H1 (cell line): ENCODE results near the gene NSG2. TPM values are rescaled to one million over a fixed set of nuclear protein-coding genes. Genes with fewer than 3 reads are reported as not detected.
A peak's percentile ranks its signal among the peaks of the same experiment; 100 is the strongest.

Source experiments
- CTCF ChIA-PET: fragments of 300-600 bp; sonication (Branson Sonifier 250); formaldehyde crosslinking; loops from one replicate; lab custom pipeline; 2021; ENCODE audit not compliant: partially characterized antibody; lab: Charles Lee
- POLR2A ChIA-PET: fragments of 300-600 bp; sonication (Branson Sonifier 250); formaldehyde crosslinking; loops from one replicate; lab custom pipeline; 2021; ENCODE audit warnings: inconsistent platforms; ENCODE audit not compliant: partially characterized antibody; lab: Charles Lee
- DNase-seq, 2 experiments: peaks; one replicate each; pipeline versions ENCODE4 v3.0.0 to v3.0.0-alpha.2; 2010 to 2022; ENCODE audit warnings: low spot score in 2 of 2, low read depth in 1 of 2, mixed read lengths in 1 of 2
- FAIRE-seq: peaks from 2 replicates; lab custom pipeline; 2011; peaks lifted over from hg19 to GRCh38; lab: Jason Lieb, UNC
- H2AFZ ChIP-seq: 2 replicates; pipeline ENCODE4 v1.8.1; 2012; ENCODE audit warnings: low read length, inconsistent platforms
- H2AK5ac ChIP-seq: 2 replicates; pipeline ENCODE4 v1.6.1; 2013; ENCODE audit warnings: low read depth, low read length
- H2BK120ac ChIP-seq: replicated peaks from 2 replicates; pipeline ENCODE3; 2013; ENCODE audit warnings: low read depth, low read length, inconsistent platforms
- H2BK12ac ChIP-seq: 2 replicates; pipeline ENCODE4 v1.6.1; 2013; ENCODE audit warnings: low read depth, low read length
- H2BK15ac ChIP-seq: 2 replicates; pipeline ENCODE4 v1.6.1; 2013; ENCODE audit warnings: low read length
- H2BK20ac ChIP-seq: 2 replicates; pipeline ENCODE4 v1.6.1; 2013; ENCODE audit warnings: low read length
- H2BK5ac ChIP-seq: 2 replicates; pipeline ENCODE4 v1.6.1; 2013; ENCODE audit warnings: low read depth, low read length
- H3K14ac ChIP-seq: 2 replicates; pipeline ENCODE4 v1.6.1; 2013; ENCODE audit warnings: inconsistent platforms; ENCODE audit not compliant: insufficient read length
- H3K18ac ChIP-seq: 2 replicates; pipeline ENCODE4 v1.6.1; 2013; ENCODE audit warnings: low read length; ENCODE audit errors: extremely low read depth
- H3K23ac ChIP-seq: 2 replicates; pipeline ENCODE4 v1.6.1; 2013; ENCODE audit warnings: inconsistent platforms; ENCODE audit not compliant: insufficient read length
- H3K23me2 ChIP-seq: 2 replicates; pipeline ENCODE4 v1.6.1; 2013; ENCODE audit warnings: low read depth, low read length
- H3K27ac ChIP-seq: 2 replicates; pipeline ENCODE4 v1.6.1; 2011; ENCODE audit warnings: low read depth, low read length, inconsistent platforms
- H3K27me3 ChIP-seq, 4 experiments: replicated peaks in 1 of 4; 1 replicate in 1 of 4; 2 replicates in 3 of 4; pipeline versions ENCODE4 v1.6.1 to v1.8.1; 2011 to 2013; ENCODE audit warnings: low read length in 3 of 4, mild to moderate bottlenecking in 3 of 4, inconsistent platforms in 2 of 4, mixed read lengths in 2 of 4, moderate library complexity in 1 of 4; ENCODE audit not compliant: control insufficient read depth in 3 of 4, insufficient read depth in 3 of 4; ENCODE audit errors: extremely low read depth in 1 of 4
- H3K36me3 ChIP-seq, 4 experiments: 2 replicates each; pipeline versions ENCODE4 v1.6.1 to v1.8.1; 2011 to 2013; ENCODE audit warnings: mild to moderate bottlenecking in 4 of 4, low read length in 3 of 4, moderate library complexity in 2 of 4, control low read depth in 1 of 4, inconsistent platforms in 1 of 4; ENCODE audit not compliant: insufficient read depth in 4 of 4, control insufficient read depth in 2 of 4
- H3K4ac ChIP-seq: replicated peaks from 2 replicates; pipeline ENCODE3; 2013; ENCODE audit warnings: low read length, low read depth, mixed read lengths, inconsistent platforms; ENCODE audit not compliant: insufficient read length
- H3K4me1 ChIP-seq, 4 experiments: replicated peaks in 1 of 4; 1 replicate in 1 of 4; 2 replicates in 3 of 4; pipeline versions ENCODE4 v1.6.1 to v1.8.1; 2011 to 2013; ENCODE audit warnings: low read length in 3 of 4, inconsistent platforms in 2 of 4, mixed read lengths in 1 of 4; ENCODE audit not compliant: insufficient read depth in 4 of 4, control insufficient read depth in 3 of 4
- H3K4me2 ChIP-seq, 2 experiments: 2 replicates each; pipeline versions ENCODE4 v1.6.1 to v1.8.1; 2011 to 2013; ENCODE audit warnings: low read depth in 2 of 2, low read length in 2 of 2, control low read depth in 1 of 2, inconsistent platforms in 1 of 2, mild to moderate bottlenecking in 1 of 2; ENCODE audit not compliant: insufficient read depth in 1 of 2
- H3K4me3 ChIP-seq, 4 experiments: fragments of 200-600, 300-600 bp in 1 of 4; sonication (generic), shearing (Covaris generic), sonication (Bioruptor Twin) in 1 of 4; 2 replicates each; pipeline versions ENCODE4 v1.5.1 to v1.8.1; 2011 to 2016; ENCODE audit warnings: low read length in 4 of 4, low read depth in 3 of 4, control low read depth in 2 of 4, inconsistent platforms in 2 of 4, mild to moderate bottlenecking in 2 of 4, mixed read lengths in 1 of 4, moderate library complexity in 1 of 4; ENCODE audit not compliant: insufficient read depth in 2 of 4; ENCODE audit errors: extremely low read depth in 1 of 4
- H3K56ac ChIP-seq: replicated peaks from 2 replicates; pipeline ENCODE3; 2013; ENCODE audit warnings: low read depth, mild to moderate bottlenecking, mixed read lengths, low read length, inconsistent platforms; ENCODE audit not compliant: insufficient read length
- H3K79me1 ChIP-seq: 2 replicates; pipeline ENCODE4 v1.6.1; 2013; ENCODE audit warnings: low read depth, low read length, control low read depth
- H3K79me2 ChIP-seq, 2 experiments: 2 replicates each; pipeline versions ENCODE4 v1.6.1 to v1.8.1; 2012 to 2013; ENCODE audit warnings: low read length in 2 of 2, mild to moderate bottlenecking in 2 of 2, inconsistent platforms in 1 of 2; ENCODE audit not compliant: insufficient read depth in 2 of 2, control insufficient read depth in 1 of 2
- H3K9ac ChIP-seq, 4 experiments: replicated peaks in 1 of 4; 1 replicate in 1 of 4; 2 replicates in 3 of 4; pipeline versions ENCODE4 v1.6.1 to v1.8.1; 2011 to 2013; ENCODE audit warnings: low read depth in 3 of 4, low read length in 3 of 4, control low read depth in 2 of 4, mild to moderate bottlenecking in 2 of 4, moderate library complexity in 2 of 4, inconsistent platforms in 1 of 4; ENCODE audit errors: extremely low read depth in 1 of 4
- H3K9me3 ChIP-seq, 2 experiments: 2 replicates each; pipeline versions ENCODE4 v1.6.1 to v1.8.1; 2012 to 2013; ENCODE audit warnings: mild to moderate bottlenecking in 2 of 2, moderate library complexity in 2 of 2, control low read depth in 1 of 2, inconsistent platforms in 1 of 2, low read depth in 1 of 2, low read length in 1 of 2, mixed read lengths in 1 of 2; ENCODE audit not compliant: insufficient read depth in 2 of 2
- H4K20me1 ChIP-seq, 2 experiments: replicated peaks in 1 of 2; 2 replicates each; pipeline versions ENCODE3 to v1.8.1; 2011 to 2013; ENCODE audit warnings: inconsistent platforms in 2 of 2, low read length in 2 of 2, mild to moderate bottlenecking in 1 of 2; ENCODE audit not compliant: insufficient read depth in 2 of 2, control insufficient read depth in 1 of 2
- H4K5ac ChIP-seq: 2 replicates; pipeline ENCODE4 v1.6.1; 2013; ENCODE audit warnings: low read length, low read depth, mixed read lengths, inconsistent platforms; ENCODE audit not compliant: insufficient read length
- H4K8ac ChIP-seq: 2 replicates; pipeline ENCODE4 v1.8.0; 2013; ENCODE audit warnings: mild to moderate bottlenecking, moderate library complexity, low read length, inconsistent platforms; ENCODE audit not compliant: insufficient read depth; ENCODE audit errors: extremely low read depth
- H4K91ac ChIP-seq: replicated peaks from 2 replicates; pipeline ENCODE3; 2013; ENCODE audit warnings: low read length, mixed read lengths, inconsistent platforms; ENCODE audit not compliant: insufficient read length
- CBX5 ChIP-seq: fragments of 300-800, 300-1000 bp; sonication (generic); IDR thresholded peaks from 2 replicates; pipeline ENCODE4 v1.7.1; 2016; ENCODE audit warnings: antibody characterized with exemption, low read length, low read depth
- CHD2 ChIP-seq: IDR thresholded peaks from 2 replicates; pipeline ENCODE4 v1.6.1; 2012; ENCODE audit warnings: low read length, improper control_type of control experiment
- SAP30 ChIP-seq: fragments of 300-600 bp; sonication (generic); IDR thresholded peaks from 2 replicates; pipeline ENCODE4 v1.7.1; 2012; ENCODE audit warnings: low read length, moderate library complexity, mild to moderate bottlenecking, inconsistent platforms; ENCODE audit not compliant: insufficient read depth, insufficient replicate concordance
- TEAD4 ChIP-seq: IDR thresholded peaks from 2 replicates; pipeline ENCODE4 v1.6.1; 2012; ENCODE audit warnings: low read depth, low read length, inconsistent platforms, mixed read lengths
- WGBS, 2 experiments: shearing (Covaris generic) in 1 of 2; methylation state at CpG; one replicate each; pipeline versions ENCODE4 v1.1.6 to v1.1.7; 2013 to 2015; ENCODE audit warnings: low lambda C conversion rate in 2 of 2, mixed read lengths in 2 of 2, inconsistent platforms in 1 of 2, low coverage in 1 of 2, missing lambda C conversion rate in 1 of 2; ENCODE audit not compliant: insufficient replicate concordance in 2 of 2, insufficient coverage in 1 of 2, insufficient read length in 1 of 2; ENCODE audit errors: extremely low coverage in 1 of 2, missing lambda C conversion rate in 1 of 2; 5-methylcytosine and 5-hydroxymethylcytosine counted together
- polyA plus RNA-seq, 7 experiments: library from polyadenylated mRNA; depleted of rRNA in 3 of 7; stranded (reverse) in 5 of 7; unstranded in 2 of 7; fragments of >200 nt in 5 of 7; fragments of 200-250 nt in 2 of 7; gene quantifications; 1 replicate in 5 of 7; 2 replicates in 1 of 7; 4 replicates in 1 of 7; pipeline versions ENCODE4 v1.2.1 to v1.2.3, GENCODE V29; 2011 to 2013; ENCODE audit warnings: missing spikeins in 2 of 7, mixed read lengths in 2 of 7
- total RNA-seq: library from RNA; stranded (reverse); fragmentation: NEBNext Ultra II Directional; extraction: Animal tissue kit (Norgen Biotek cat#: 25700); gene quantifications from 2 replicates; pipeline ENCODE4 v1.2.1, GENCODE V29; 2021

The NSG2 gene
- total and polyA plus RNA-seq, 2 of the 8 experiments (the other 6 are each of a cell fraction or from before 2014, with no cell fraction given) = 0.56 to 0.78 TPM

DNA sequence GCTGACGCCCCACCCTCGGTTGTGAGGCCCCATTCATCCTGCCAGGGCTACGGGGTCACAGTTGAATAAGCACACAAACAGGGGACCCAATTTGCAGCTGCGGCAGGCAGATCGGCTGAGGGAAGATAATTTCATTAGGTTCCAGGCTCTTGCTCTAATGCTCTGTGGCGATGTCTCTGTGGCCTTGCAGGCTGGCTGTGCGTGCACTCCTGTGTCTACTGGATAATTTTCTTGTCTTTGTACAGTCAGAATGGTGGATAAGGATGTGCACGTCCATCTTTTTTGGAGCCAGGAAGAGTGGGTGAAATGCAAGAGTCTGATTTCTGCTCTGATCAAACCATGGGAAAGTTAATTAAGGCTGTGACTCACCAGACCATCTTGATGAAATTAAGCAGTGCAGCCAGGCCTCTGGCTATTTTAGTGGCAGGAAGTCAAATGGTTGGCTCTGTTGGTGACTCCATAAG lies 39.2 kb downstream of the NSG2 start:
- DNase-seq (no peak), FAIRE-seq (no peak)
- Histone ChIP-seq H4K91ac (no peak overlapping the region), H3K23ac (no peak overlapping the region), H3K14ac (no peak overlapping the region), H3K27ac (no peak overlapping the region), H3K4me2 (no peak overlapping the region), H4K8ac (no peak overlapping the region), H4K5ac (no peak overlapping the region), H2BK12ac (no peak overlapping the region), H3K18ac (no peak overlapping the region), H2BK15ac (no peak overlapping the region), H3K27me3 (no peaks in the 10 kb centered on the region), H3K79me1 (no peaks in the 10 kb centered on the region), H2AFZ (0 out of 2 replicates have a peak overlapping the region, but pooled peaks have one; percentile 74), H2BK120ac (no peak overlapping the region), H3K9me3 (no peaks in the 10 kb centered on the region), H2AK5ac (no peak overlapping the region), H3K4ac (no peak overlapping the region), H3K23me2 (no peaks in the 10 kb centered on the region), H3K4me3 (no peak overlapping the region), H3K9ac (no peak overlapping the region), H3K36me3 (no peaks in the 10 kb centered on the region), H4K20me1 (no peaks in the 10 kb centered on the region), H3K56ac (no peak overlapping the region), H2BK20ac (no peak overlapping the region), H3K4me1 (no peaks in the 10 kb centered on the region), H3K79me2 (no peaks in the 10 kb centered on the region), H2BK5ac (no peak overlapping the region)
- ChIA-PET CTCF (interaction anchor here (0.9 kb wide), 1 partner anchor 39 kb away, joined by 4 read pairs; the partner anchor contains the start of gene NSG2), POLR2A (no interaction called here)
- WGBS, 2 experiments = 93% methylated on average over 8 of the region's 8 CpGs; no CpG with 5 or more reads in 1 of the 2 experiments
- TF ChIP-seq TEAD4 = no peak
- no peak for TF ChIP-seq CHD2
- no peak for TF ChIP-seq SAP30
- no peak for TF ChIP-seq CBX5
